ENCODE measurements around the gene PBLD.

Gene PBLD

DNA sequence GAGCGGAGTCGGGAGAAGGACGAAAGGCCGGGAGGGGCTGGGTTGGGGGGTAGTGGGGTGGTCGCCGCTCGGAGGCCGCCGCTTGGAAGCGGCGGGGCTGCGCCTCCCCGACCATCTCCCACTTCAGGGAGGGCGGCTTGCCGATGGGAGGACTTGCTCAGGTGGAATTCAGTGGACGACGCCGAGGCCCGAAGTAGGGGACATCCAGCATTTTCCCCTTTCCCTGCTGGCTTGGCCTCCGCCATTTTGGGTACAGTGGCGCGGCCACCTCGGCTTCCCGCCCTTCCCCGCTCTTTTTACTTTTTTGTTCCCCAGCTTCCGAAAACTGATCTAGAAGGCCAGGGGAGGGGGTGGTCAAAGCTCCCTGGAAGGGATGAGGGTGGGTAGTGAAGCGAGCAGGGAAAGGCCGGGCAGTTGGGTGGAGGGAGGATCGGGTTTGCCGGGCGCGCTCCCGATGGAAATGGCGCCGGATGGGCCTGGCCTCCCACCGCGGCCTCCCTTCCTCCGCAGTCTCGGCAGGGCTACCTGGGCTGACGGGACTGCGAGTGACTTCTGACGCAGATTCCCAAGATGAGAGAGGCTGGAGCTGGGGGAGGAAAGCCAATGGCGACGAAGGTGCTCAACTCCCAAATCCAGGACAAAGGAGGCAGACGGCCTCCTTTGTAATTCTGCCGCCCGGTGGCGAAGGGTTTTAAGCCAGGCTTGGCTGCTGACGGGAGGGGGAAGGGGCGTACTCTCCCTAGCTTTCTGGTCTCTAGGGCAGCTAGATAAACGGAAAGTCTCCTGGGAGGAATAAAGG is at the start of gene PBLD:
Gene PBLD (minus strand): TSS at position 670 of the 799 bp plus-strand sequence. CDS start 26,084 bp downstream, outside the sequence.
- peak; percentile 87 for DNase-seq

- DNase-seq: no peak
Measured at GRCh38 chr10:68371604-68372003, 38.9 kb upstream of the PBLD start.

DNA sequence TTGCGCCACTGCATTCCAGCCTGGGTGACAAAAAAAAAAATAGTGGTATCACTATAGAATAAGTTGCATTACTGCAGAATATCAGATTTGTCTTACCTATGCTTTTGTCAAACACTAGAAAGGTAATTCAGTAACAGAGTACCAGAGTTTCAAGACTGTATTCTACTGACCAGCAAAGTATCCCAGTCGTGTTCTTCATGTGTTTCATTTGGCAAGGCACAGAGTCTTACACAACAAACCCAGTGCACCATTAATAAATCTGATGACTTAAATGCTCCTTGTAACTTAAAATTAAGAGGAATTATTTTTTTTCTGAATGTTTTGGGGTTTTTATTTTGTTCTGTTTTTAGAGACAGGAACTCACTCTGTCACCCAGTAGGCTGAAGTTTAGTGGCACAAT is 34.4 kb upstream of the PBLD start:
- DNase-seq: no peak

GRCh38 chr10:68366600-68366999 is 33.9 kb upstream of the PBLD start:
- no peak for DNase-seq

GRCh38 chr10:68365611-68366010 is 32.9 kb upstream of the PBLD start:
- DNase-seq: no peak

- DNase-seq: no peak
Measured at GRCh38 chr10:68364101-68364886, 31.6 kb upstream of the PBLD start.

DNA sequence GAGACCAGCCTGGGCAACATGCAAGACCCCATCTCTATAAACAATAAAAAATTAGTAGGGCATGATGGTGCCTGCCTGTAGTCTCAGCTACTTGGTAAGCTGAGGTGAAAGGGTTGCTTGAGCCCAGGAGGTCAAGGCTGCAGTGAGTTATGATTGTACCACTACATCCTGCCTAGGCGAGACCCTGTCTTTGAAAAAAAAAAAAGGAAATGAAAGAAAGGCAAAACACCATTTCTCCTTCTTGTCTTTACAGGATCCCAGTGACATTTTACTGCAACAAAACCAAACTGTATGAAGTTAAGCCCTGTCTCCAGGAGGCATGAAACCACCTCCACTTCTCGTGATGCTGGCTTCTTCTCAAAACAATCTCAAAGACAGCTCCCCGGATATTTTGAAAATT is 29.9 kb upstream of the PBLD start:
- no peak for DNase-seq

- no peak for DNase-seq
Measured at GRCh38 chr10:68359189-68359588, 26.5 kb upstream of the PBLD start.

- DNase-seq: no peak
Measured at GRCh38 chr10:68353537-68353936, 20.8 kb upstream of the PBLD start.

DNA sequence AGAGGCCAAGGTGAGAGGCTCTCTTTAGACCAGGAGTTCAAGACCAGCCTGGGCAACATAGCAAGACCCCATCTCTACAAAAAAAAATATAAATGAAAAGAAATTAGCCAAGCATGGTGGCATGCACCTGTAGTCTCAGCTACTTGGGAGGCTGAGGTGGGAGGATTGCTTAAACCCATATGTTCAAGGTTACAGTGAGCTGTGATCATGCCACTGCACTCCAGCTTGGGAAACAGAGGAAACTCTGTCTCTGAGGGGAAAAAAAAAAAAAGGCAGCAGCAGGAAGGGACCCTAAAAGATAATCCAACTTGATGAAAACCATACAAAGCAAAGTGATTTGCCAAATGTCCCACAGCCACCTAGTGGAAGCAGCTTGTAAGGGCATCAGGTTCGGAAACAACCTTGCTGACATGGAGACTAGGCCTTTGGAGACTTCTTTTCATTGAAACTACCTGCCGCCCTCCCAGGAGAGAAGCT is 15.6 kb upstream of the PBLD start:
- DNase-seq: peak; percentile 54

DNA sequence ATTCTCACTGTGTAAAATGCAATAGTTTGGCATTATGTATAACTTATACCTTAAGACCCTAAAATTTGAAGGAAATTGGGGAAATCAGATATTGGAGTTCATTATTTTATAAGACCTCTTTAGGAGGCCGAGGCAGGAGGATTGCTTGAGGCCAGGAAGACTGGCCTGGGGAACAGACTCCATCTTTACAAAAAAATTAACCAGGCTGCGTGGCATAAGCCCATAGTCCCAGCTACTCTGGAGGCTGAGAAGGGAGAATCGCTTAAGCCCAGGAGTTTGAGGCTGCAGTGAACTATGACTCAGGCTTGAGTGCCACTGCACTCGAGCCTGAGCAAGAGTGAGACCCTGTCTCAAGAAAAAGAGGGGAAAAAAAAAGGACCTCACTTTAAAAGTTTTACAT is 14.0 kb upstream of the PBLD start:
- DNase-seq: no peak

GRCh38 chr10:68345621-68346020 is 12.9 kb upstream of the PBLD start:
- DNase-seq: no peak

GRCh38 chr10:68342909-68343516 is 10.3 kb upstream of the PBLD start:
- DNase-seq: no peak

DNA sequence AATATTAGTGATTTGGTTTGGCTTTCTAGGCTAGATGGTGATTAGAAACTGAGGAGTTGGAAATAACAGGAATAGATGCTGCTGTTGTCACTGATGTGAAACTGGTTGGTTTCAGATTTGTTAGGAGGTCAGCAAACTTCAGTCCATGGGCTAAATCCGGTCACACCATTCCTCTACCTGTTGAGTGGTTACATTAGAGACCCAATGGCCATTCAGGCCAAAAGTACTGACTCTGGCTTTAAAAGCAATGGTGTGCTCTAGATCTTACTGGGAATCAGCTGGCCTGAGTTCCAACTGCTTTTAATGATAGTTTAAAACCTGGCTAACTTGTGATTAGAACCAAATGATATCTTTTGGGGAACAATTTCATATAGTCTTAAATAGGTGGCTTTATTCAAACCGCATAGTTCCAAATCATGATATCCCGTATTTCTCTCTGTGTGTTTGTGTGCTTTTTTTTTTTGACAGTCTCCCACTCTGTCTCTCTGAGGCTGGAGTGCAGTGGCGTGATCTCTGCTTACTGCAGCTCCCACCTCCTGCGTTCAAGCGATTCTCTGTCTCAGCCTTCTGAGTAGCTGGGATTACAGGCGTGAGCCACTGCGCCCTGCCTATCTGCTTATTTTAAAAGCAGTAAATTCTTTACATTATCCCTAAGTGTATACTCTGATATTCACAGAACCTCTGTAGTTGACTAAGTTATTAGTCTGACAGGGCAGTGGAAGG is 7.8 kb upstream of the PBLD start:
- DNase-seq: no peak

- DNase-seq: no peak
Measured at GRCh38 chr10:68336754-68337351, 4.1 kb upstream of the PBLD start.

DNA sequence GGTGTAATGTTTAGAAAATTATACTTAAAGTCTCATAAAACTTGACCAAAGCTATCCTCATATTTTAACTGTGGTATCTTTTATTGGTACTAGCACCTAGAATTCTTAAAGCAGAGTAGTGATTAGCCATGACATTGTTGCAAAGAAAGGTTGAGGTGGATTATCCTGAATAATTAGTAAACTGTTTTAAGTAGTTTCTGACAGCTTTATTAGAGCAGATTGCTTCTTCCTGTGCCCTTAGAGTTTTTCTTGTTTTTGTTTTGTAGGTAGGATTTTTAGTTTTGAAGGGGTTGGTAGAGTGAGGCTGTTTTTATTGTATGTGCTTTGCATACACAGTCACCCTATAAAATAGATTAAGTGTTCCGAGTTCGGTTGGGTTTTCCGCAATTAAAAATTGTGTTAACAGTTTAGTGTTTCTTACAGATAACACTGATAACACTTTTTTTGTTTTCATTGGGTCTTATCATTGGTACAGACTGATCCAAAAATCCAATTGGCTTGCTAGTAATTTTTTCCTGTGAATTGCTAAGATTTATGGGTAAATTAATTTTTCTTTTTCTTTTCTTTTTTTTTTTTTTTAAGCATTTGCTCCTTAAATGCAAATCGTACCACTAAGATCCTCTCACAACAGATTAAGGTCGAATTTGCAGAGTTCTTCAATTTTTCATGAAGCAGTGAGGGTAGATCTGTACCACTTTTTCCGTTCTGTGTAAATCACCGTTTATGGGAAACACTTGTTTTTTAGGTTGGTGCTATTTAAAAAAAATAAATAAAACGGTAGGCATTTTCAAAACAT is 2.1 kb upstream of the PBLD start:
- no peak for DNase-seq

DNA sequence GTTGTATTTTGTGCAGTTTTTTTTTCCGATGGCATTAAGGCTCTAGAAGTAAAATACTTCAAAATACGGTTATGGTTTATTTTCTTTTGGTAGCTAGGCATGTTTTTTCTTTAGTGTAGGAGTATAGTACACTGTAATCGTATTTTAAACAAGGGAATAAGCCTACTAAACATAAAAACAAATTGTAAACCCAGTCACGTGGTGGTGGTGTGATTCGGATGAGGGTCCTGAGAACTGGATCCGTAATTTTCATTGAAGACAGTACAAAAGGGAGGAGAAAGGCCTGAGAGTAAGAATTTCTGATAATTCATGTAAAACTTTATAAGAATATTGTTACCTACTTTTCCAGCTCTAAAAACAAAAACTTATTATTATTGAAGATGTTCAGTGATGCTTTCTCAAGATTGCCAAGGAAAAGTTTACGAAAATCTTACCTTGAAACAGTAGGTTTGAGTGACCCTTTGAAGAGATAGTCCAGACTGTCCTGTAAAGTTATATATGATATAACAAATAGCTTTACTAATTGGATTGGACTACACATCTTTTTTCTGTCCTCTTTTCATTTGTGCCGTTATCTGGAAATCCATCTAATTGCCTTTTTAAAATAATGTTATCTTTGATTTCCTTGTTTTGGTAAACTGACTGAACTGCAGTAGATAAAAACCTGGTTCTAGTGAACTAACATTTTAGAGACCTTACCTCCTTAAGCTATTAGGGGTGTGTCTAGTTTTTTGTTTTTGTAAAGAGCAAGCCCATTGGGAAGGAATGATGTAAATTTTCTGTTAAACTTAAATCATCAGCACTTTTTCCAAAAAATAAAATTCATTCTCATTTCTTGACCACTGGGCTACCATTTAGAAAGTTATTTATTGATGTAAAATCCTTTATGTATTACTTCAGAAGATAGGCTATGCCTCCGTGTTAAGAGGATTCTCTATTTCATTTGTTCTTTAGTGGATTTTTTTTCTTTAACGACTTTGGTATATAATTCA is 1.0 kb upstream of the PBLD start:
- DNase-seq: no peak

DNA sequence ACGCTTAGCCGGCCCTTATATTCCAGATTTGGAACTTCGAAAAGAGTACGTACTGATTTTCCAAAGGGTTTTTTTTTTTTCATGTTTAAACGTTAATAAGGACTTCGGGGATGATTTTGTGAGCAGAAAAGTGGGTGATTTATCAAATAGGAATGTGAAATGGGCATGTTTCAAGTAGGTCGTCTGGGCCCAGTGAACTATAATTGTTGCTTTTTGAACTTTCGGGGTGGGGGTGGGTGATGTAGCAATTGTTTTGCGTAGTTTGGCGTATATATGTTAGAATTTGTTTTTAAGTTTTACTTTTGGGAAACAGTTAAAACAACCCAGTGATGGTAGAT is 299 bp upstream of the PBLD start:
- no peak for DNase-seq

- peak; percentile 96 for DNase-seq
Measured at GRCh38 chr10:68331455-68332258, 1.1 kb downstream of the PBLD start, which contains the start of gene HNRNPH3. TSS of gene HNRNPH3 (plus strand) at chr10:68332064. CDS start at chr10:68337222, 5,158 bp downstream.

Measured in NCI-H69 (cell line).